Lower leg skin (tissue), 3 donors: ENCODE measurements around the gene ARL2BP.

Source experiments
- POLR2A ChIP-seq, 2 donors: fragments of 450-650 bp; IDR thresholded peaks; one replicate each; pipeline ENCODE4 v1.6.1; 2016 to 2017; ENCODE audit warnings: antibody characterized with exemption in 2 of 2, mild to moderate bottlenecking in 1 of 2, moderate library complexity in 1 of 2
- TF ChIP-seq, protein P1 (sequence below), 3 donors: fragments of 450-650 bp; IDR thresholded peaks; one replicate each; pipeline ENCODE4 v1.5.1; 2016; ENCODE audit warnings: antibody characterized with exemption in 3 of 3, mild to moderate bottlenecking in 3 of 3, moderate library complexity in 2 of 3

DNA sequence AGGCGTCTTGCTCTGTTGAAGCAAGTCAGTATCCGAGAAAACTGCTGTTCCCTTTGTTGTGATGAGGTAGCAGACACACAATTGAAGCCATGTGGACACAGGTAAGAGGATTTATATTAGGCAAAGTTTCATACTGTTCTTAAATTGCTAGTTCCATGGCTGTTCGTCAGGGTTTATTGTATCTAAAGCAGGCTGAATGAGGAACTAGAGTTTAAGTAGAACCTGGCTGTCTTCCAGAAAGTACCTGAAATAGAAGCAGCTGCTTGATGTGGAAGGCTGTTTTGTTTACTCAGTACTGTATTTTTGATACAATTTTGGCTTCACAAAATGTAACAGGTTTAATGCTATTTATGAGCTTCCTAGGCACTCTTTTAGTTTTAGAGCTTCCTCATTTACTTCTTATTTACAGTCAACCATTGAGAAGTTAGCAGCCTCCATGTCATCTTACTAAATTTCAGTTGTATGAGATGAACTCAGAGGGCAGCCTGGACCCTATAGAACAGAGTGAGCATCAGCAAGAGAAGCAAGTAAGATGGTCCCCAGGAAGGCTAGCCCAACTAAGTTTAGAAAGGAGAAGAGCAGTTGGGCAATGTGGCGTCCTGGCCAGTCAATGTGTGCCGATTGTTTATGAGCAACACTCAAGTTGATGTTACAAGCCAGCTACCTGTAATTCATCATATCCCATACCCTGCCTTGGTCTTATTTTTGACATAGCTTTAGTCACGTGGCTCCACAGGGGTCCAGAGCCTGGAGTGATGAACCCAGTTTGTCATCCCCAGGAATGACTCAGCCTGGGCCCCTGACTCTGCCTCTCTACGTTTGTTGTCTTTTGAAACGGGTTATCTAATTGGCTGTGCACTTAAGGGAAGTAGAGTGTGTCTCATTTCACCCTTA lies 9.7 kb upstream of the ARL2BP start:
- TF ChIP-seq, protein P1, sequence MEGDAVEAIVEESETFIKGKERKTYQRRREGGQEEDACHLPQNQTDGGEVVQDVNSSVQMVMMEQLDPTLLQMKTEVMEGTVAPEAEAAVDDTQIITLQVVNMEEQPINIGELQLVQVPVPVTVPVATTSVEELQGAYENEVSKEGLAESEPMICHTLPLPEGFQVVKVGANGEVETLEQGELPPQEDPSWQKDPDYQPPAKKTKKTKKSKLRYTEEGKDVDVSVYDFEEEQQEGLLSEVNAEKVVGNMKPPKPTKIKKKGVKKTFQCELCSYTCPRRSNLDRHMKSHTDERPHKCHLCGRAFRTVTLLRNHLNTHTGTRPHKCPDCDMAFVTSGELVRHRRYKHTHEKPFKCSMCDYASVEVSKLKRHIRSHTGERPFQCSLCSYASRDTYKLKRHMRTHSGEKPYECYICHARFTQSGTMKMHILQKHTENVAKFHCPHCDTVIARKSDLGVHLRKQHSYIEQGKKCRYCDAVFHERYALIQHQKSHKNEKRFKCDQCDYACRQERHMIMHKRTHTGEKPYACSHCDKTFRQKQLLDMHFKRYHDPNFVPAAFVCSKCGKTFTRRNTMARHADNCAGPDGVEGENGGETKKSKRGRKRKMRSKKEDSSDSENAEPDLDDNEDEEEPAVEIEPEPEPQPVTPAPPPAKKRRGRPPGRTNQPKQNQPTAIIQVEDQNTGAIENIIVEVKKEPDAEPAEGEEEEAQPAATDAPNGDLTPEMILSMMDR (IDR thresholded peaks at IDR 0.05): no peak
- TF ChIP-seq POLR2A (IDR thresholded peaks at IDR 0.05): no peak
